Measurements from ENCODE around the gene NRCAM.
A peak's percentile ranks its signal among the peaks of the same experiment; 100 is the strongest.

The NRCAM gene

DNA sequence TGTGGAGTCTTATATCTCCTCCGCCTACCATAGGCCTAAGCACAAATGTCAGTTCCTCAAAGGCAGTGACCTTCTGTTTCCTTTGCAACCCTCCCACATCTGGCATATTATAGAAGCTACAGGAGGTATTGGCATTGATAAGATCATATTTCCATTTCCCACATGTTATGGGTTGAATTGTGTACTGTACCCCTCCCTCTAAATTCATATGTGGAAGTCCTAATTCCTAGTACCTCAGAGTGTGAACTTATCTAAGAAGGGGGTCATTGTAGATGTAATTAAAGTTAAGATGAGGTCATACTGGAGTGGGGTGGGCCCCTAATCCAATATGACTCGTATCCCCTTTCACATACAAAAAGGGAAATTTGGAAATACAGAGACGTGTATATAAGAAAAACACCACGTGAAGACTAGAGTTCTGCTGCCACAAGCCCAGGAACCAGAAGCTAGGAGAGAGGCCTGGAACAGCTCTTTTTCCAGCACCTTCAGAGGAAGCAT, 320.0 kb downstream of the NRCAM start:
- FAIRE-seq (no peak), DNase-seq (ENCODE audit: insufficient read length, low spot score) (no peak)
- TF ChIP-seq, protein P1, sequence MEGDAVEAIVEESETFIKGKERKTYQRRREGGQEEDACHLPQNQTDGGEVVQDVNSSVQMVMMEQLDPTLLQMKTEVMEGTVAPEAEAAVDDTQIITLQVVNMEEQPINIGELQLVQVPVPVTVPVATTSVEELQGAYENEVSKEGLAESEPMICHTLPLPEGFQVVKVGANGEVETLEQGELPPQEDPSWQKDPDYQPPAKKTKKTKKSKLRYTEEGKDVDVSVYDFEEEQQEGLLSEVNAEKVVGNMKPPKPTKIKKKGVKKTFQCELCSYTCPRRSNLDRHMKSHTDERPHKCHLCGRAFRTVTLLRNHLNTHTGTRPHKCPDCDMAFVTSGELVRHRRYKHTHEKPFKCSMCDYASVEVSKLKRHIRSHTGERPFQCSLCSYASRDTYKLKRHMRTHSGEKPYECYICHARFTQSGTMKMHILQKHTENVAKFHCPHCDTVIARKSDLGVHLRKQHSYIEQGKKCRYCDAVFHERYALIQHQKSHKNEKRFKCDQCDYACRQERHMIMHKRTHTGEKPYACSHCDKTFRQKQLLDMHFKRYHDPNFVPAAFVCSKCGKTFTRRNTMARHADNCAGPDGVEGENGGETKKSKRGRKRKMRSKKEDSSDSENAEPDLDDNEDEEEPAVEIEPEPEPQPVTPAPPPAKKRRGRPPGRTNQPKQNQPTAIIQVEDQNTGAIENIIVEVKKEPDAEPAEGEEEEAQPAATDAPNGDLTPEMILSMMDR (IDR thresholded peaks at IDR 0.05; ENCODE audit: insufficient read depth, missing control alignments) = no peak

GRCh38 chr7:108135446-108136190, 320.6 kb downstream of the NRCAM start:
- TF ChIP-seq, protein P1 (IDR thresholded peaks at IDR 0.05; ENCODE audit: insufficient read depth, missing control alignments) = no peak
- FAIRE-seq = no peak
- no peak for DNase-seq (ENCODE audit: insufficient read length, low spot score)

- no peak for FAIRE-seq
- DNase-seq (ENCODE audit: insufficient read length, low spot score) = no peak
- TF ChIP-seq, protein P1 (IDR thresholded peaks at IDR 0.05; ENCODE audit: insufficient read depth, missing control alignments) = no peak
Observed at GRCh38 chr7:108134486-108134885, 321.8 kb downstream of the NRCAM start.

- DNase-seq (ENCODE audit: insufficient read length, low spot score) (no peak), FAIRE-seq (peak; percentile 6)
- TF ChIP-seq, protein P1 (IDR thresholded peaks at IDR 0.05; ENCODE audit: insufficient read depth, missing control alignments) = no peak
Observed at GRCh38 chr7:108132551-108133265, 323.5 kb downstream of the NRCAM start.

- DNase-seq (ENCODE audit: insufficient read length, low spot score) (no peak), FAIRE-seq (no peak)
- TF ChIP-seq, protein P1 (IDR thresholded peaks at IDR 0.05; ENCODE audit: insufficient read depth, missing control alignments) = no peak
Observed at GRCh38 chr7:108130261-108130660, 326.0 kb downstream of the NRCAM start, which contains the start of gene LAMB4. LAMB4 (minus strand) TSS chr7:108130361; CDS start chr7:108123164, 7,197 bp downstream.

DNA sequence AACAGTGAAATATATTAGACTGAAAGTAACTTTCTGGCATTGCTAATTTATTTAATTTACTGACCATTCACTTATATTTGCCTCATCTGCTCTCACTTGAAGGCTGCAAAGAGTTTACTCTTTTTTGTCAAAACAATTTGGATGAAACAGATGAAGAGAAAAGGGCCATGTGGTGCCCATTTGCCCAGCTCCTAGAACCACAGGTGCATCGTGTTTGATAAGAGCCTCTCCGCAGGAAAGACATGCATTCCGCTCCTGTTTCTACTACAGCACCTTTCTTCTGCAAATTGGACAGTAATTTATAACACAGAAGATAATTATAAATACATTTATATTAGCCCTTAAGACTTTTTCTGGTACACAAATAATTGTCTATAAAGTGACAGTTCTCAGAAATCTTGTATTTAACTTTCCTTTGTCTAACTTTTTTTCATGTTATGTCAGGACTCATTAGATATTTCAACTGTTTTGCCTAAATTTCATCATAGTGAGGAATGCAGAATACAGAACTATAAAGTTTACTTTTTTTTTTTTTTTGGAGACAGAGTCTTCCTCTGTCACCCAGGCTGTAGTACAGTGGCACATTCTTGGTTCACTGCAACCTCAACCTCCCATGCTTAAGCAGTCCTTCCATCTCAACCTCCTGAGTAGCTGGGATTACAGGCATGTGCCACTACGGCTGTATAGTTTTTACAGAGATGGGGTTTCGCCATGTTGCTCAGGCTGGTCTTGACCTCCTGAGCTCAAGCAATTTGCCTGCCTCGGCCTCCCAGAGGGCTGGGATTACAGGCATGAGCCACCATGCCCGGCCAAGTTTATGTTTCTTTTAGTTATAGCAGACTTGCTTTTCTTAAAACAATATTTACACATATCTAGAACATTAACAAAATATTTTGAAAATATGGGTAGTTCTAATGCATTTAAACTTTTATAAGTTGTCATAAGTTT, 326.9 kb downstream of the NRCAM start:
- TF ChIP-seq, protein P1 (IDR thresholded peaks at IDR 0.05; ENCODE audit: insufficient read depth, missing control alignments) = no peak
- FAIRE-seq = no peak

More for the DNA sequence above, 326.9 kb downstream of the NRCAM start:
- no peak for DNase-seq (ENCODE audit: insufficient read length, low spot score)

Measured in D721Med (cell line).